A549 (cell line): ENCODE measurements around the gene PDZD2.

Source experiments
- CHD2 ChIP-seq: fragments of 150-350 bp; IDR thresholded peaks from 2 replicates; pipeline ENCODE4 v1.6.1; 2014; ENCODE audit warnings: low read length; ENCODE audit not compliant: partially characterized antibody
- CTCF ChIP-seq: fragments of >200 bp; sonication (Bioruptor Twin); formaldehyde crosslinking; IDR thresholded peaks from 3 replicates; pipeline ENCODE4 v1.5.1; 2016
- EHMT2 ChIP-seq: fragments of 200-600 bp; sonication (generic); IDR thresholded peaks from 2 replicates; pipeline ENCODE4 v1.6.1; 2016; ENCODE audit warnings: antibody characterized with exemption, low read depth, mild to moderate bottlenecking, moderate library complexity
- FOXS1 ChIP-seq: fragments of 250-450 bp; sonication (Bioruptor Pico); IDR thresholded peaks from 2 replicates; pipeline ENCODE4 v1.5.0; 2020; ENCODE audit warnings: mild to moderate bottlenecking, moderate library complexity
- HES2 ChIP-seq: fragments of >200 bp; sonication (Bioruptor Twin); formaldehyde crosslinking; IDR thresholded peaks from 2 replicates; pipeline ENCODE4 v1.6.1; 2016
- KDM1A ChIP-seq: fragments of 200-600 bp; sonication (generic); IDR thresholded peaks from 2 replicates; pipeline ENCODE4 v1.6.1; 2016; ENCODE audit warnings: low read depth, mild to moderate bottlenecking
- RAD21 ChIP-seq, 2 experiments: fragments of >200 bp in 1 of 2; sonication (Bioruptor Twin) in 1 of 2; formaldehyde crosslinking in 1 of 2; IDR thresholded peaks in 1 of 2; conservative IDR thresholded peaks in 1 of 2; 2 replicates in 1 of 2; 3 replicates in 1 of 2; pipeline ENCODE4 v1.6.1; 2012 to 2018; ENCODE audit warnings: inconsistent platforms in 1 of 2
- REST ChIP-seq: fragments of 200-600 bp; sonication (generic); IDR thresholded peaks from 2 replicates; pipeline ENCODE4 v1.6.1; 2016; ENCODE audit warnings: antibody characterized with exemption, mild to moderate bottlenecking, moderate library complexity
- TF ChIP-seq, protein P1 (sequence below): fragments of 250-450 bp; sonication (Bioruptor Pico); IDR thresholded peaks from 2 replicates; pipeline ENCODE4 v1.5.0; 2021; ENCODE audit warnings: mild to moderate bottlenecking, moderate library complexity, borderline replicate concordance

GRCh38 chr5:31783731-31784130 lies 144.8 kb downstream of the PDZD2 start:
- TF ChIP-seq CTCF, result no peak
- no peak for TF ChIP-seq CHD2
- no peak for TF ChIP-seq RAD21 (conservative IDR thresholded peaks at IDR 0.05 in 1 of 2, IDR thresholded peaks at IDR 0.05 in 1 of 2)
- TF ChIP-seq EHMT2, result no peak
- no peak for TF ChIP-seq KDM1A
- TF ChIP-seq, protein P1, sequence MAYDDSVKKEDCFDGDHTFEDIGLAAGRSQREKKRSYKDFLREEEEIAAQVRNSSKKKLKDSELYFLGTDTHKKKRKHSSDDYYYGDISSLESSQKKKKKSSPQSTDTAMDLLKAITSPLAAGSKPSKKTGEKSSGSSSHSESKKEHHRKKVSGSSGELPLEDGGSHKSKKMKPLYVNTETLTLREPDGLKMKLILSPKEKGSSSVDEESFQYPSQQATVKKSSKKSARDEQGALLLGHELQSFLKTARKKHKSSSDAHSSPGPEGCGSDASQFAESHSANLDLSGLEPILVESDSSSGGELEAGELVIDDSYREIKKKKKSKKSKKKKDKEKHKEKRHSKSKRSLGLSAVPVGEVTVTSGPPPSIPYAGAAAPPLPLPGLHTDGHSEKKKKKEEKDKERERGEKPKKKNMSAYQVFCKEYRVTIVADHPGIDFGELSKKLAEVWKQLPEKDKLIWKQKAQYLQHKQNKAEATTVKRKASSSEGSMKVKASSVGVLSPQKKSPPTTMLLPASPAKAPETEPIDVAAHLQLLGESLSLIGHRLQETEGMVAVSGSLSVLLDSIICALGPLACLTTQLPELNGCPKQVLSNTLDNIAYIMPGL (CRISPR knock-in tag), result no peak
- no peak for TF ChIP-seq FOXS1 (CRISPR knock-in tag)
- no peak for TF ChIP-seq HES2
- TF ChIP-seq REST, result no peak
